GM21381 (cell line): ENCODE results near the gene NR2C2.
"Not testable (repeated sequence)": the region's sequence is repeated elsewhere in the genome, so short reads cannot be mapped to it uniquely, and the experiment has no call there.

Experiments used
- ATAC-seq: cut with Tn5 transposase; IDR thresholded peaks from one replicate; pipeline ENCODE4 v1.9.1; 2021; ENCODE audit warnings: mild to moderate bottlenecking, moderate library complexity; ENCODE audit not compliant: unreplicated experiment

Gene NR2C2

DNA sequence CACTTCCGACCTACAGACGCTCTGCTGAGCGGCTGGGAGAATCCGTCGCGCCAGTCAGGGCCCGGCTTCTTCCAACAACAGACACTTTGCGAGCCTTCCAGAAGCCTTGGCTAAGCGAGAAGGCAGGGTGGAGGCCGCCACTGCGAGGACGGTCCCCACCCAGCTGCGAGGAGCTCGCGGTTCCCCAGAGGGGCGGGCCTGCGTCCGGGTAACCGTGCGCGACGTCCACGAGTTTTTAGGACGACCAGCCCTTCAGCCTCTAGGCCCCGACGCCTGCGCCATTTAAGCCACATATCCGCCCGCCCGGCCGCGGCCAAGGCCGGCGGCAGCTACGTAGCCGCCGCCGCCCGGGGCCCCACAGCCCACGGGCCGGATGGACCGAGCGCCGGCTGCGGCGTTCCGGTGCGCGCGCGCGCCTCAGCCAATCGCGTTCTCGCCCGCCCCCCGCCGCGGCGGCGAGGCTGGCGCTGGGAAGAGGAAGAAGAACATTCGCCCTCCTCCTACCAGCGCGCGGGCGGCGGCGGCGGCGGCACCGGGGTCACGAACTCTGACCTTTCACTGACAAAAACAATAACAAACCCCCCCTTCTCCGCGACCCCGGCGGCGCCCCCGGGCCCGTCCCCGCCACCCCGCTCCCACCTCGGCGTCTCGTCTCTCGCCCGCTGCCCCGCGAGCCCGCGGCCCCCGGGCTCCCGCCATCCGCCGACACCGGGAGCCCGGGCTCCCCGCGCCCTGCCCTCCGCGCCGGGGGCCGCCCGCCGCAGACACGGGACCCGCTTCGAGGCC, at the start of gene NR2C2:
Gene NR2C2, plus strand, starts transcription at position 484 of the 786 bp plus-strand sequence. CDS start 56,332 bp downstream, outside the sequence.
- ATAC-seq, result peak; percentile 46

- no peak for ATAC-seq
Observed at GRCh38 chr3:14898929-14899328, 48.5 kb upstream of the NR2C2 start.

GRCh38 chr3:14899993-14900618, 47.3 kb upstream of the NR2C2 start:
- no peak for ATAC-seq

DNA sequence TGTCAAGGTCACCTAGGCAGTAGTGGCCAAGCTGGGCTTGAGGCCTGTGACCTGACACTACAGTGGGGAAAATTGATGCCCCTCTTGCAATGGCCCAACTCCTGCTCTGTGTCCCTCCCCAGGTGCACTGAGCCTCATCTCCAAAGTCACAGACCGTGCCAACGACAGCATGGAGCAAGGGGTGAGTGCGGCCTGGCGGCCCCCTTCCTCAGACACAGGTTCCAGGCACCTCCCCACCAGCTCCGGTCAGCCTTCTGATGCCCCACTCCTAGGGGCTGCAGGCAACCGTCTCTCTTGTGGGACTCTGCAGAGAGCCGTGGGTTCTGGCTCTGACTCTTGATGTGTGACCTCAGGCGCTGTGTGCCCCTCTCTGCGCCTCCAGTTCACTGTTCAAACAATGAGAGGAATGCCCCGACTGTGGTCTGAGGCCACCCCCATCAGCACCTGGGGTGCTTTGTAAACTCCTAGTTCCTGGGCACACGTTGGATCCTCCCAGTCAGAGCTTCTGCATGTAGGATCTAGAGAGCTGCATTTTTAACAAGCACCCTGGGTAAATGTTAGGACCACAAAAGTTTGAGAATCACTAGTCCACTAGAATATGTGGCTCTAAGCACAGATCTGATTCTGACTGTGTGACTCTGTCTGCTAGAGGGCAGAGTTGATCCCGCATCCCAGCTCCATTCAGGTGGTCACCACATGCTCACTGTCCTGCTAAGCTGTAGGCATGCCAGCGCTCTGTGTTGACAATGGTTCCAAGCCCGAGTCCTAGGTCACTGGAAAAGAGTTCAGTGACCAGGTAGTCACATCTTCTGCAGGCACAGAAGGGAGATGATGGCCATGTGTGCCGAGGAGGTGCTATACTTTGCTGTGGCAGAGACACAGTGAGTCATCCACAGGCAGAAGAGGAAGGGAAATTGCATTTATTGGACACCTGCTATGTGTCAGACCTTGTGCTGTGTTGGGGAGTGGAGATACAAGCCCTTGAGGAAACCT, 46.2 kb upstream of the NR2C2 start:
- no peak for ATAC-seq

GRCh38 chr3:14902719-14903118, 44.7 kb upstream of the NR2C2 start:
- ATAC-seq, result no peak

DNA sequence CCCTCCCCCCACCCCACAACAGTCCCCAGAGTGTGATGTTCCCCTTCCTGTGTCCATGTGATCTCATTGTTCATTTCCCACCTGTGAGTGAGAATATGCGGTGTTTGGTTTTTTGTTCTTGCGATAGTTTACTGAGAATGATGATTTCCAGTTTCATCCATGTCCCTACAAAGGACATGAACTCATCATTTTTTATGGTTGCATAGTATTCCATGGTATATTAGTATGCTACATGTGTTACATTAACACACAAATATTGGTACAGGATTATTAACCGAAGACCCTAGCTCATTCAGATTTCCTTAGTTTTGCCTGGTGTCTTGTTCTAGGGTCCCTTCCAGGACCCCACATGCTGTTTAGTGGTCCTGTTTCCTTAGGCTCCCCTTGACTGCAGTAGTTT, 43.9 kb upstream of the NR2C2 start:
- ATAC-seq, result not testable (repeated sequence)

DNA sequence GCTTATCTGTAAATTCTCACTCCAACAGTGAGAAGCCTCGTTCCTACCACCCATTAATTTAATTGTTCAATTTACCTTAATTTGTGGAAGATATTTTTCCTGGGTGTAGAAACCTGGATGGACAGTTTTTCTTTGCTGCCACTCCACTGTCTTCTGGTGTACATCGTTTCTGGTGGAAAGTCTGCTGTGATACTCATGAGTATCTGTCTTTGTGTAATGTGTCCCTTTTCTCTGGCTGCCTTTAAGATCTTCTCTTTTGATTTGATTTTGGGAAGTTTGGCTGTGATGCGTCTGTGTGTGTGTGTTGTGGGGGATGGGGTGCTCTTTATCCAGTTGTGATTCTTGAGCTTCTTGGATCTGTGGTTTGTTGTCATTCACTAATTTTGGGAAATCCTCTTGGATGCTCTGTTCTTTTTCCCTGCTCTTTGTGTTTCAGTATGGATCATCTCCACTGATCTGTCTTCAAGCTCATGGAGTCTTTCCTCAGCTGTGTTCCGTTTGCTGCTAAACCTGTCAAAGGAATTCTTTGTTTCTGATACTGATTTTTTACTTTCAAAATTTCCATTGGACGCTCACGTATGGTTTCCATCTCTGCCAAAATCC, 42.2 kb upstream of the NR2C2 start:
- ATAC-seq, result no peak

DNA sequence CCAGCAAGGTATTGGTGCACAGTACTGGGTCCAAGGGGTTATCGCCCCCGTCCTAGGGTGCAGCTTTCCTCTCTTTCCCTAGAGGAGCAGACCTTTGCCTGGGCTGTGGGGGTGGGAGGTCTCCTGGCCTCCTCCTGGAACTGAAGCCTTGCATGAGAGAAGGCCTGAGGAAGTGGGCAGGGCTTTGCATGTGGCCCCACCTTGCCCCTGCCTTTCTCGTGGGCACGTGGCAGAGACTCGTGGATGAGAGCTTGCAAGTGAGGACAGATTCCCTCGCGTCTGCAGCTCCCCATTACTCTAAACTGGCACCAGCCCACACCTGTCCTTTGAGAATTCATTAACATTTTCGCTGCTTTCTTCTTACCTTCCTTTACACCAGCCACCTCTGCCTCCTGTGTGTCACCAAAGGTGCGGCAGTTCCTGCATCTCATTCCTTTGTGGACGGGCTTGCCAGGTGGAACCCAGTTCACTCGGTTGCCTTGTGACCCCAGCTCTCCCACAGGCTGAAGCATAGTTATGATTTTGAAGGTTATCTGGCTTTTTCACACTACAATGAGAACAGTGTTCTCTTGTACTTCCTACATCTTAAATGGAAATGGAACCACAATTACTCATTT, 40.9 kb upstream of the NR2C2 start:
- ATAC-seq, result no peak

- no peak for ATAC-seq
Observed at GRCh38 chr3:14907043-14907966, 40.1 kb upstream of the NR2C2 start.

GRCh38 chr3:14909250-14909649, 38.1 kb upstream of the NR2C2 start:
- no peak for ATAC-seq

GRCh38 chr3:14911651-14912050, 35.7 kb upstream of the NR2C2 start:
- no peak for ATAC-seq

DNA sequence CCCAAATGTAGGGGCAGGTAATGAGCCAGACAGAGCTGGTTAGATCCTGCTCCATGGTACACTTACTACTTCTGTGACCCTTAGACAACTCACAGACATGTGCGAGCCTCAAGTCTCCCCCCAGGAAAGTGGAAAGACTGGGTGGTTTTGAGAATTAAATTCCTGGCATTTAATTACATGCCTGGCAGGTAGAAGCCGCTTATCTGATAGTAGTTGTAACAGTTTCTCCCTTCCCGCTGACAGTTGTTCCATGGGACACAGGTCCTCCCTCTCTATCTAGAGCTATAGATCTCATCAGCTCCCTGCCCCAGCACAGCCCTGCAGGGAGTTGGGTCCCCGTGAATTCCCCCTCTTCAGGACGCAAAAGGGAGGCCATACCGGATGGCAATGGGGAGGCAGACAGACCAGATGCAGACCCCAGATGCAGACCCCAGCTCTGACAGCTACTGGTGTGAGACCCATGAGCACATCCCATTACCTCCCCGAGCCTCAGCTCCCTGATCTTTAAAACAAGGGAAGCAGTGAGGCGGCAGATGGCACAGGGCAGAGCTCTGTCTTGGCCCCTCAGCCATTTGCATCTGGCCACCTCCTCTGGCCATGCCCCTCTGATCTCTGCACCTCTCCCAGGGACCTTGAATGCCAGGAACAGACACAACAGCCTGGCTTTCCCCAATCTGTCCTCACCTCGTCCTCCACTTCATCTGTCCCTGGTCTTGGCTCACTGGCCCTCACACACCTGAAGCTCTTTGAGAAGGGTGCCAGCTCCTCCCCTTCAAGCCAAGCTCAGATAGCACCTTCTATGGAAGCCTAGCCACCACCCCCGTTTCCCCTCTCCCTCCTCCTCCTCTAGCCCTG, 34.1 kb upstream of the NR2C2 start:
- no peak for ATAC-seq

- no peak for ATAC-seq
Observed at GRCh38 chr3:14913926-14914778, 33.2 kb upstream of the NR2C2 start.

- ATAC-seq, result no peak
Observed at GRCh38 chr3:14914779-14915117, 32.6 kb upstream of the NR2C2 start.

GRCh38 chr3:14915636-14916222, 31.7 kb upstream of the NR2C2 start:
- no peak for ATAC-seq

DNA sequence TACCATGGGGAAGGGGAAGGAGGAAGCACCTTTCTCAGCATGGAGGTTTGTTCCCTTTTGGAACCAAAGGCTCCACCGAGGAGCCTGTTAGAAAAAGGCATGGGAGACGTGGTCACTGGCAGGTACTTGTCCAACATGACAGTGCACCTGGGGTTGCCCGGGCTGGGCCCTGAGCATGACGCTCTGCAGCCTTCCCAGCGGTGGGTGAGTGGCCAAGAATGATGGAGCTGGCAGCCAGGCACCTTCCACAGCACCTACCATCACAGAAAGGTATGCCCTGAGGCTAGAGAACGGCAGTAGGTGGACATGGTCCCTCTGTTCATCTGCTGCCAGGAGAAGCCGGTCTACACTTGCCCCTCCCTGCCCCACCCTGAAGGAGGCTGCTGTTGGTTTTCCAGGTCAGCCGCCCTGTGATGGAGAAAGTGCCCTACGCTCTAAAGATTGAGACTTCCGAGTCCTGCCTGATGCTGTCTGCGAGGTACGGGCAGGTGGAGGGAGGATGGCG, 29.0 kb upstream of the NR2C2 start:
- no peak for ATAC-seq

GRCh38 chr3:14920536-14920935, 26.8 kb upstream of the NR2C2 start:
- no peak for ATAC-seq
